Measurements from ENCODE around the gene ING3.
A peak's percentile ranks its signal among the peaks of the same experiment; 100 is the strongest.

ING3 gene, protein sequence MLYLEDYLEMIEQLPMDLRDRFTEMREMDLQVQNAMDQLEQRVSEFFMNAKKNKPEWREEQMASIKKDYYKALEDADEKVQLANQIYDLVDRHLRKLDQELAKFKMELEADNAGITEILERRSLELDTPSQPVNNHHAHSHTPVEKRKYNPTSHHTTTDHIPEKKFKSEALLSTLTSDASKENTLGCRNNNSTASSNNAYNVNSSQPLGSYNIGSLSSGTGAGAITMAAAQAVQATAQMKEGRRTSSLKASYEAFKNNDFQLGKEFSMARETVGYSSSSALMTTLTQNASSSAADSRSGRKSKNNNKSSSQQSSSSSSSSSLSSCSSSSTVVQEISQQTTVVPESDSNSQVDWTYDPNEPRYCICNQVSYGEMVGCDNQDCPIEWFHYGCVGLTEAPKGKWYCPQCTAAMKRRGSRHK

DNA sequence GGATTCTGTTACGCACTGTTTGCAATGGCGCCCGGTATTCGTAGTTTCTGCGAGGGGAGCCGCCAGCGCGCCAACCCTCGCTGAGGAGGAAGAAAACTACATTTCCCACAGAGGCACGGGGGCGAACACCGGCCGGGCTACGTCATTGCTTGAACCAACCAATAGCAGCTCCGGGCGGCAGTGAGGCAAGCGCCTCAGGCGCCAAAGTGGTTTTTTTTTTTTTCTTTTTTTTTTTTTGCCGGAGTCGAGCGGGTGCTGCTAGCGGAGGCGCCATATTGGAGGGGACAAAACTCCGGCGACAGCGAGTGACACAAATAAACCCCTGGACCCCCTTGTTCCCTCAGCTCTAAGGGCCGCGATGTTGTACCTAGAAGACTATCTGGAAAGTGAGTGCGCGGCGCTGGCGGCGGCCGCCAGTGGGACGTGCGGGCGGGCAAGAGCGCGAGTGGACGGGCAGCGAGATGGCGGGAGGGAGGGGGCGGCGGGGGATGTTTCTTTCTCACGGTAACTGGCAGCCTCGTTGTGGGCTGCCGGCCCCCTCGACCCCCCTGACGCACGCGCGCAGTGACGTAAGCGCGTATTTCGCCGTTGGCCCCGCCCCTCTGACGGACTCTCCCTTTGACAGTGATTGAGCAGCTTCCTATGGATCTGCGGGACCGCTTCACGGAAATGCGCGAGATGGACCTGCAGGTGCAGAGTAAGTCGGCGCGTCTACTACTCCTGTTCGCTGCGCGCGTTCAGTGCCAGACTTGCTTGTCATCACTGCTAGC is at the start of gene ING3:
ING3 (plus strand) TSS at position 239 of the 770 bp plus-strand sequence; CDS start at position 359, 120 bp downstream.
- peak; percentile 99 for DNase-seq (ENCODE audit: low read depth, low spot score)

DNA sequence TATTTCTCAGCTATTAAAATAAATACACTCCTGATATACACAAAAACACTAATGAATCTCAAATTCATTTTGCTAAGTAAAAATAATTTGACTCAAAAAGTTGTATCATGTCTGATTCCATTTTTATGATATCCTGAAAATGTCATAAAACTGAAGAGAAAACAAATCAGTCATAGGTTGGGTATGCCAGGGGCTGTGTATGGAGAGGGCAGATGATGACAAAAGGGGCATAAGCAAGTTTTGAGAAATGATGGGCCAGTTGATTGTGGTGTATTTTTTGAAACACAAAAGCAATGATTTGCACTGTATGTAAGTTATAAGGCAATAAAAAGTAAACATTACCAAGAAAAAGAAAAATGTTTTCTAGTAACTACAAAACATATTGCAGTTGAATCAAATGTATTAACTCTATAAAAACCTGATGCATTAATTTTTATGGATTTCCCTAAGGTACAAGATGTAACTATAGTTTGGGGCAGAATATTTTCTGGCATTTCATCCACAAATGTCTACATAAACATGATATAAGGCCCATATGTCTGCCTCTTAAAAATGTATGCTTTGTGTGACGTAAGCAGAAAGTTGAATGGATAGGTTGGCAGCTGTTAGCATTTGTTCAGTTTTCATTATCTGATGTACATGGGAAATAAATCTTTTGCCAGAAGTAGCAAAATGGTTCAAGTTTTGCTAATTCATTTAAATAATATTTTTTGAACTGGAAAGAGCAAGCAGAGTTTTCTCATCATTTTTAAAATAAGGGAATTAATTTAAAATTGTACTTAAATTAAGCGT is 35.1 kb upstream of the ING3 start:
- DNase-seq (ENCODE audit: low read depth, low spot score), result no peak

DNA sequence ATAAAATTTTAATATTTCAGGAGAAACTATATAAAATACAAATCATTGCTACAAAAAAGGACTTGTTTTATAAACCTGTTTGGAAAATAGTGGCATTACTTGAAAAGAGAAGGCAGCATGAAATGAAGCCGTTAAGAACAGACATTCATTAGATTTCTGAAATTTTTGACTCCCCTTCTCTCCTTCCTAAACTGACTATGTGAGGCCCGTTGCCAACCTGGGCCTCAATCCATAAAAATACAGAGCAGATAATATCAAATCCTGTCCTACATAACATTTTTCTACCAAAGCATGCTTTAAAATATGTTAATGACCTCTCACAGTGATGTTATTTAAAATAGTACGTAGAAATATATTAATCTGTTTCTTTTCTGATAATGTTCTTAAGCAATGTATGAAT is 34.5 kb upstream of the ING3 start:
- DNase-seq (ENCODE audit: low read depth, low spot score), result no peak

DNA sequence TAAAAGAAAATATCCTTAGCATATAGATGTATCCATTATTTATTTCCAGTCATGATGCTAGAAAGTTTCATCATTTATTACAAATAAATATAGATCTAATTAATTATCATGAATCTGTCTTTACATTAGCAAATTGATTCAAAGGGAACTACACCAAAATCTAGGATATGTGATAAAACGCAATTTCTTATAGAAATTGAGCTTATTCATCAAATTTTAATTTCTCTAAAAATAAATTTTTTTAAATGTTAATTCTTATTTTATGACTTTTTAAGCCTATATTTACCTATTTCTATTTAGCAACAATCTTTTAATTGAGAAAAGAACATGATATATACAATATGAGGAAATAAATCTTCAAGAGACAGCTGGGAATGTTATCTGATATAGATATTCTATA is 34.0 kb upstream of the ING3 start:
- DNase-seq (ENCODE audit: low read depth, low spot score), result no peak

DNA sequence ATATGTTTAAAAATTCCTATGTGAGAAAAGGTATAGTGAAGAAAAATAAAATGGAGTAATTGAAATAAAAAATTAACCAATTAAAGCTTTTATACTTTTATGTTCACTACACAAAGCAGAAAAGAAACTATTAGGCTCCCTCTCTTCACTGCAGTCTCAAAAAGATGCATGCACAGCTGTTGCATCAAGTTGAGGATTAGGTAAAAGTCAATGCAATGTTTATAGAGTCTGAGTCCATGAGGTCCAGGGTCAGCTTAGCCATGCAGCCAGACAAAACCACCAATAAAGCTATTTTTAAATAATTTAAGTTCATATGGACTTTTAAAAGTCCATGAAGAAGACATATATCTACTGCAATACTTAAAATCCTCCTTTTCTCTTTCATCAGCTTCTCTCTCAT is 31.1 kb upstream of the ING3 start:
- DNase-seq (ENCODE audit: low read depth, low spot score), result no peak

DNA sequence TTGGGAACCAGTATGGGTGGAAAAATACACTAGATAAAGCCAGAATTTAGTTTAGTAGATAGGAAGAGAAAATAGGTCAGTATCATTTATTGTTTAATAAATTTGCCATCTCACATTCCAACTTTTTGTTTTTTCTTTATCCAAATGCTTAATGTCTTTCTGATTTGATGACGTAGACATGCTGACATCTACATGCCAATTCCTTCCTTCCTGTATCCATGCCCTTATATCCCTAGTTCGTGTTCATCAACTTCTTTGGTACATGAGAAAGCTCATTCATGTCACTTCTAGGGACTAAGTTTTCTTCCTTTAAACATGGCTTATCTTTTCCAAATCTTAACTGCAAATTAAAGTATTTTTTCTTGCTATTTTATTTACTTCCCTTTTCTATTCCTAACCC is 30.5 kb upstream of the ING3 start:
- DNase-seq (ENCODE audit: low read depth, low spot score), result no peak

DNA sequence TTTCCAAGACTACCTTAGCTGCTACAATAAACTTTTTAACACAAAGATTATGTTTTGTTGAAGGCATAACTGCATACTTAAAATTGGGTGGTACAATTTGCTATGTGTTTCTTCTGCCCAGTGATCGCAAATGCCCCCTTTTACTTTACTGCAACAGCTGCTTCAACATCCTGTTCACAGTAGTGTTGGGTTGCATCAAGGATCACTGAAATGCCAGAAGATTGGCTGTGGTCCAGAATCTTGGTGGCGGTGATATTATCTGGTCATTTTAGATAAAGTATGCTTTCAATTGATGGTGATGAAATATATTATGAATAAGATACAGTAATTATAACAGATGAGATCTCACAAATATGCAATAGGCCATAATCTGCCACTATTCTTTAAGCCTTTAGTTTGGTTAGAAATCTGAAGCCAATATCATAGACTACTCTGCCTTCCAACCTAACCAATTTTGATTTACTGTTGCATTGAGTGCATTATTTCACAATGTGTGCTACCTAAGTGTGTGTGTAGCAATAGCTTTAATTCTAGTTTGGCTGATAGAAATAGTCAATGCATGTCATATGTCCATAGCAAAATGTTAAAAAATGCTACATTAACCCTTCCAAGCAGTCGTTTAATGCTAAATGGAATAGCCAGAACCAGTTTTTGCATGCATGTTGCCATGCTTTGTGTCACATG is 29.8 kb upstream of the ING3 start:
- no peak for DNase-seq (ENCODE audit: low read depth, low spot score)

DNA sequence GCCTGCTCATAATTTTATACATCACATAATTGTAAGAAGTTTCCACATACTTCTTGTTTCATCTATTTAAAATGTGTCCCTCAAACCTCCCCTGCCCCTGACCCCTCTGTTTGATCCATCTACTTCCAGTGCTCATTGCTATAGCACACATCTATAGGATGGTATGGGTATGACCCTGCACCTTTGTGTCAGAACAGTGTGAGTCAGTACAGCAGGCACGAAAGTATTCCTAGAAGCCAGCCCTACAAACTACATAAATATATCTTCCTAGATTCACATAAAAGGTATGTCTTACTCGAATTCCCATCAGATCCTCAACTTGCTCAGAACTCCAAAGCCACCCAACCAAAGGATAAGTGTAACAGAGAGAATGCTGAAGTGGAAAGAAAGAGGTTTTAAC is 25.7 kb upstream of the ING3 start:
- no peak for DNase-seq (ENCODE audit: low read depth, low spot score)

DNA sequence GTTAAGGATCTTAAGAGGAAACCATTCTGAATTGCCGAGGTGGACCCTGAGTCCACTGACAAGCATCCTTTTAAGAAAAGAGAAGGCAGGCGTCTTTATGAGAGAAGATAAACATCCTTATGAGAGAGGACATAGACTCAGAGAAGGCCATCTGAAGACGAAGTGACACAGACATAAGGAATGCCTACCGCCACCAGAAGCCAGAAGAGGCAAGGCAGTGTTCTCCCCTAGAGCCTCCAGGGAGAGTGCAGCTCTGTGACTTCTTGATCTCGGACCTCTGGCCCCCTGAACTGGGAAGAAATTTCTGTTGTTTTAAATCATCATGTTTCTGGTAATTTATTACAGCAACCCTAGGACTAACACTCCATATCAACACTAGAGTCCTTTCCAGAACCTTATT is 25.2 kb upstream of the ING3 start:
- no peak for DNase-seq (ENCODE audit: low read depth, low spot score)

DNA sequence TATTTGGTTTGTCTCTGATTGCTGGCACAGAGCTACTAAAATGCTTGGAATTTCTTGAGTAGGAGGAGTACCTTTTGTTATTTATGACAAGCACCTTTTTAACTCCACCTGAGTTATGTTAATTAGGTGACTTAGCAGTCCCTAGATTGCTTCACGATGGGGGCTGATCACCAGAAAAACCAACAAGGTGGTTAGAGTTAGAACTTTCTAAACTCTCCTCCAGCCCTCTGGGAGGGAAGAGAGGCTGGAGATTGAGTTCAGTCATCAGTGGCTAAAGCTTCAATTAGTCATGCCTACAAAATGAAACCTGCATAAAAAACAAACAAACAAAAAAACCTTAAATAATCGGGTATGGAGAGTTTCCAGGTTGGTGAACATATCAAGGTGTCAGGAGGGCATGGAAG is 23.6 kb upstream of the ING3 start:
- DNase-seq (ENCODE audit: low read depth, low spot score), result no peak

DNA sequence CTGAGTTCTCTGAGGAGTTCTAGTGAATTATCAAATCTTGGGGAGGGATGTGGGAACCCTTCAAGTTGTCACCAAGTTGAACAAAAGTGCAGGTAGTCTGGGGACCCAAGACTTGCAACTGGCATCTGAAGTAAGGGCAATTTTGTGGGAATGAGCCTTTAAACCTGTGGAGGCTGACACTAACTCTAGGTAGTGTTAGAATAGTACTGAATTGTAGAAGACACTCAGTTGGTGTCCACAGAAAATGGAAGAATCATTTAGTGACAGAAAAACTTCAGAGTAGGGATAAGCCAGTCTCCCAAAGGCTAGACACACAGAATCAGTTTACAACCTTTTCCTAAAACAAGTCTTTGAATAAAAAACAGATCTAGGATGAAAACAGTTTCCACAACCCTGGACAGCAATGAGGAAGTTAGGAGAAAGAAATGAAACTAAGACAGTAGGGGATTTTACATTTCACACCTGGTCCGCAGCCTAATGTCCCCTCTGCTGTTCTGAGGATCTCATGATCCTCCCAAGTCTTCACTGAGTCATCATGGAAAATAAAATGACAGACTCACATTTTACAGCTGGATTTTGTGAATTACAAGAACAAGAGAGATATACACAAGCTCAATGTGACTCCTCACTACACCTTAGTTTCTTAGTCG is 23.0 kb upstream of the ING3 start:
- DNase-seq (ENCODE audit: low read depth, low spot score), result no peak

DNA sequence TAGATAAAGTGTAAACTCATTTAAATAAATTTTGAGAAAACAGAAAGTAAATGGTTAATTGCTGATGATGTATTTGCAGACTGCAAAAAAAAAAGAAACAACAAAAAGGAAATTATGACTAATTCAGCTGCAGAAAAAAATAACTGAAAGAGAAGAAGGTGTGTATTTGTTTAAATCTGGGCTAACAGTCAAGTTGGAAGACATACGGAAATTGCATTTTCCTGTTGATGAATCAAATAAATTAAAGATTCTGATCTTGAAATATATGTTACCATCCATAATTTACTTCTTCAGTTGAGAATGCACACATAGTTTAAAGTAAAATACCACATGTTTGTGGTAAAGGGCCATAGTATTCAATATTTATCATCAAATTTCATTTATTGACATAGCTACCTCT is 19.3 kb upstream of the ING3 start:
- no peak for DNase-seq (ENCODE audit: low read depth, low spot score)

DNA sequence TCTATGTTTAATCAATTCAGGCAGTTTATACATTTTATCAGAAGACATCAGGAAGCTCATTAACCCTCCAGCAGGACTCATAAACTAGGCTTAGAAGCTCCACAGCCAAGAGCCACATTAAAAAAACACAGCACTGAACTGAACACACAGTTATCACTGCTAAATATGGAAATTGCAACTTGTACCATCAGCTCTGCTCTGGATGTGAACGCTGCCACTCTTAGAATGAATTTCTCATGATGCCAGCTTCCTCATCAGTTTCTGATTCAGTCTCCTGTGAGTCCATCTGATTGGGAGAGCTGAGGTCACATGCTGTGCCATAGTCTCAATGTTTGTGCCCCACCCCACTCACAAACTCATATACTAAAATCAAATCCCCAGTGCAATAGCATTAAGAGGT is 17.1 kb upstream of the ING3 start:
- no peak for DNase-seq (ENCODE audit: low read depth, low spot score)

DNA sequence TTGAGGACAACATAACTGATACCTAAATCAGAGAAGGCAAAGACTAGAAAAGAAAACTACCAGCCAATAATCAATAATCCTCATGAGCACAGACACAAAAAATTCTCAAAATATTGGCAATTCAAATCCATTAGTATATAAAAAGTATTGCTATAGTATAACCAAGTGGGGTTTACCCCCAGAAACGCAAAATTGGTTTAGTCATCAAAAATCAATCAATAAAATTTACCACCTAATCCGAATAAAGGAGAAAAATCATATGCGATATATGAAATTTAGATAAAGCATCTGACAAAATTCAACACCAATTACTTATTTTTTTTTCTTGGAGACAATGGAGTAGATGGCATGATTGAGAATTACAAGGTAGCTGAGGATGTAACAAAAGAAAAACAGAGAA is 11.2 kb upstream of the ING3 start:
- DNase-seq (ENCODE audit: low read depth, low spot score), result no peak

DNA sequence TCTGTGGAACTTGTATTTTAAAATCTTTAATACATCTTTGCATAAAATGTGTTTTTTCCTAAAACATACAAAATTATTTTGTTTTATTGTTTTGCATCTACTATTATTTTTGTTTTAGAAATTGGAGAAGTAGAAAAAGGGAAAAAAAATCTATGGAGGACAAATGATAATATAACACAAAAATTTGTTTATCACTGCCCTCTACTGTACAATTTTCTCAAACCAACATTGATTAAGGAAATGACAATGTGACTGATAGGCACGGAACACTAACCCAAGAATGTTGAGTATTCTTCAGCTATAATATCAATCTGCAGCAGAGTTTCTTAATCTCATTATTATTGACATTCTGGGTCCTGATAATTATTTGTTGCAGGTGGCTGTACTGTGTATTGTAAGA is 9.5 kb upstream of the ING3 start:
- DNase-seq (ENCODE audit: low read depth, low spot score), result peak; percentile 3

DNA sequence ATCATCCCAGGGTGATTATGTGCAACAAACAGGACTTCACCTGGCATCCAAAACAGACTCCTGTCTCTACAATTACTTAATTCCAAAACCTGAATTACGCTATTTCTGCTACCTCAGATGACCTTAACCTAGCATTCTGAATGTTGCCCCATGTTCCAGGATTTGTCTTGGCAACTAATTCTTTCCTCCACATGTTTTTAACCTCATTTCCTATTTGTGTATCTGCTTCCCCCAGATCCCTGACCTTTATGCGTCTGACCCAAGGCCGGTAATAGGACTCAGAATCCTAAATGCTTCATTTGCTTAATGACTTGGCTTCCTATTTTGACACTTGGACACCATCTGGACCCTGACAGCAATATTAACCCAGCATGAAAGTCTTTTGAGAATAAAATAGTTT is 8.7 kb upstream of the ING3 start:
- DNase-seq (ENCODE audit: low read depth, low spot score), result no peak

DNA sequence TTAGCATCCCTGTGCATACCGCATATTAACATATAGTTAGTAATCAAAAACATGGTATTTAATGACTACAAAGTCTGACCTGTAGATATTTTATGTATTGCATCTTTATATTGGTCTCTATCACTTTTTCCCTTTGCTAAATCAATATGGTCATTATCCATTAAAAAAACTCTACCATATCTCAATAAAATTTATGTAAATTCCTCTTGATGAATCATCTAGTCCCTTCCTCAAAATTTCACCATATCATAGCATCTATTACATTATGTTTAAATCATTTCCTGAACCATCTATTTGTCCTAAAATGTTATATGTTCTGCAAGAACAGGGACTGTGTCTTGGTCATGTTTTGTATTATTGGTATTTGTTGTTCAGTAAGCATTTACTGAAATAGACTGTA is 7.7 kb upstream of the ING3 start:
- no peak for DNase-seq (ENCODE audit: low read depth, low spot score)

DNA sequence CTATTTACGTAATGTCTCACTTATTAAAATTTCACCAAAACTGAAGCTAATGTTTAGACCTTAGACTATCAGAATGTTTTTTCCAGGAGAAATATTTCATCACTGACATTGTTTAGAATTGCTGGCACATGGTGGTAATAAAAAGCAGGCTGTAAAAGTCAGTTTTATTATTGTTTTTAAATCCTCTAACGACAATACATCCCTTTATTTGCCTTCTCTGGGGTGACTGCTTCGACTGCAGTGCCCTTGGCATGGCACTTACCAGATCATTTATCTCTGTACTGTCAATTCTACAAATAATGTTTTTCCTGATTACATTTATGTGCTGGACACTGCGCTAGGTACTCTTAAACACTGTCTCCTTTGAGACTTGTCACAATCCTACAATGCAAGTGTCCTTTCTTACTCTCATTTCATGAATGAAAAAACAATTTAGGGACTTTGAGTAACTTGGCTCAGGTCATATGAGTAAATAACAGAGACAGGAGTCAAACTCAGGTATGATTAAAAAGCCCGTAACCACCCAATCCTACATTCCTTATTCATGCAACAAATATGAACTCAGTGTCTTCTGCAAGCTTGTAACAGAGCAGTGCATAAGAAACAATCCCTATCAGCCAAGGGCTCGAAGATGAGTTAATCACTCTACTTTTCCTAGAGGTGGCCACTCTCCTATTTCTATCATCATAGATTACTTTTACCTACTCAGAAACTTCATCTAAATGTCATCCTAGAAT is 5.6 kb upstream of the ING3 start:
- no peak for DNase-seq (ENCODE audit: low read depth, low spot score)

DNA sequence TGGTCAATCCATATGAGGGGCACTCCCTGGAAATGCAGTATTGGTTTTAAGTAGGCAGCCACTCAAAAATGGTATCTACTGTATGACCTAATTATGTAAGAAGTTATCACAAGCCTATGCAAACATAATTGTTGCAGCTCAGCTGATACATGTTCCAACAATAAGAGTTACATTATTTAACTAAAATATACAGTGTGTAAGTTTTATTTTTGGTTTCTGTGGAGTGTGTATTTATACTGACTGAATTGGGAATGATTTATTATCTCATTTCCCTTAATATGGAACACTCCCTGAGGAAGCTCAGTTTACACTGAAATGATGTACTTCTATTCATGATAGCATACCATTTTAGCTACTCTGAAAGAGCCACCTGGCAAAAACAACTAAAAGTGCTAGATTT is 2.6 kb upstream of the ING3 start:
- DNase-seq (ENCODE audit: low read depth, low spot score), result no peak

DNA sequence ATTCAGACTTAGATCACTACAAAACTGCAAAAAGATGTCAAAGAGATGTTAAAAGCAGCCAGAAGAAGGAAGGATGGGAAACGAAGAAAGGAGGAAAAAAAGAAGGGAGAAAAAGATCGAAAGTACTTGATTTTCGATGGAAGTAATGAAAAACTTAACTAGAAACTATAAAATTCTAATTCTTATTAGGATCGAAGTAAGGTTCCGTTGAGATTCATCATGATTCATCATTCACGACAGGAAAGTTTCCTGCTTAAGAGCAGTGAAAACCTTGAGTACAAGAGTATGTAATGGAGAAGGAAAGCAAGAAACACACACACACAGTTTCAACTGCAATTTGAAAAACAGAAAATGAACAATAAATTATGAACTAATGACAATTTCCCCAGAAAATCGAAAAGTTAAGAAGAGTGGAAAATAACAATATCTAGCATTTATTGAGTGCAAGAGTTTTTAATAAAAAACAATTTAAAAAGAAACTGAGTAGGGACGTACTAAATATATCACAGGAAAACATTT is 1.1 kb upstream of the ING3 start:
- DNase-seq (ENCODE audit: low read depth, low spot score), result no peak

Measured in astrocyte of the hippocampus (primary cell).